ENCODE data around the gene ARV1.
"Not testable (repeated sequence)": the region's sequence is repeated elsewhere in the genome, so short reads cannot be mapped to it uniquely, and the experiment has no call there.

The ARV1 gene

DNA sequence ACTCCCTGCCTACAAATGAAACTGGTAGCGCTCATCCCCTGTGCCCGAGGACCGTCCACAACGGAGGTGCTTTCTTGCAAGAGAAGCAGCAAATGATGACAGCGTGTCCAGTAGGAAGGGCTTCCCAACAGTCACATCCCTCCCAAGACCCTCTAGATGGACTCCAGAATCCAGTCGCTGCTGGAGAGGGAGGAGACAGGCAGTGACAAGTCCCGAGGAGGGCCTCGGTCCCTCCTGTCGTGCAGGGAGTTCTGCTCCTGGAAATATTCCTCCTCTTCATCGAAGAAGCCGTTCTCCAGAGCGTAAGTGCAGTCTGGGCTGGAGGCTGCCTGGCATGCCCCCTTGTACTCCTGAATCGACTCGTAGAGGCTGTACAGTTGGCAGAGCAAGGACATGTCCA is 40.8 kb downstream of the ARV1 start:
- DNase-seq (ENCODE audit: low read depth), result no peak

DNA sequence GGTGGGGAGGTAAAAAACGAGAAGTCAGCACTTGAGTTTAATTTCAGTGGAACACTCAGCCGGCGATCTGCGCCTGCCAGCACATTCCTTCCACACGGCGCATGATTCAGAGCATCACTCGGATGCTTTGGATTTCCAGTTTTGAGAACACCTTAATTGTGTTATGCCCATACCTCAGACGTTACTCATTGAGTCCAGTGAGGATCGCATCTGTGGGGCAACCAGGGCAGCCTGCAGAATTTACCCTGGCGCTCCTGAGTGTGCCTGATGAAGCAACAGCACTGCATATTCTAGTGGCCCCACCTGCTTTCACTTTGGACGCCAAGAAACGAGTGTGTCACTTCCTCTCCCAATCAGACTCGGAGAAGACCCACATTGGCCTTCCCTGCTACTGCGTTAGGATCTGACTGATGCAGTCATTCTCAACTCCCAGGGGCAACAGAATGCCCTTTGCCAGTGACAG is 41.3 kb downstream of the ARV1 start:
- DNase-seq (ENCODE audit: low read depth), result no peak

DNA sequence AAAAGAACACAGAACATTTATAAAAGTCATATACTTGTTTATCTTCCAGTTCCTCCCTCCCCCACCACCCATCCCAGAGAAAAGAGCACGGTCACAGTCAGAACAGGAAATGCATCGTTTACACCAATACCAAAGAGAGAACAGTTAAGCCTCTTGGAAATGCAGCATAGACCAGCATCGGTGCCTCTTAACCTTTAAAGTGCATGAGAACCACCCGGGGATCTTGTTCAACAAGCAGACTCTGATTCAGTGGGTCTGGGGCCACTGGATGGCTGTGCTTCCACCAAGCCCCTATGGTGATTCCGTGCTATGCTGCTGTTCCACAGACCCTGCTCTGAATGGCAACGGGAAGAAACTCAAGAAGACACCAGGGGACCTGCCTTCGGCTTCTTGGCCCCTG is 41.9 kb downstream of the ARV1 start:
- no peak for DNase-seq (ENCODE audit: low read depth)

DNA sequence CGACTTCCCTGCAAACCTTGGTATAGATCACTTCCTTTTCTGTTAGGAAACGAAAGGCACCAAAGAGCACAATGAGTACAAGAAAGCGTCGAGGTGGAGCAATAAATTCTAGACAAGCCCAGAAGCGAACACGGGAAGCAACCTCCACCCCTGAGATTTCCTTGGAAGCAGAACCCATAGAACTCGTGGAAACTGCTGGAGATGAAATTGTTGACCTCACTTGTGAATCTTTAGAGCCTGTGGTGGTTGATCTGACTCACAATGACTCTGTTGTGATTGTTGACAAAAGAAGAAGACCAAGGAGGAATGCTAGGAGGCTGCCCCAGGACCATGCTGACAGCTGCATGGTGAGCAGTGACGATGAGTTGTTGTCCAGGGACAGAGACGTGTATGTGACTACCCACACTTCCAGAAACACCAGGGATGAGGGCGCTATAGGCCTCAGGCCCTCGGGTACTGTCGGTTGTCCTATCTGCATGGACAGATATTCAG is 42.7 kb downstream of the ARV1 start:
- no peak for DNase-seq (ENCODE audit: low read depth)

DNA sequence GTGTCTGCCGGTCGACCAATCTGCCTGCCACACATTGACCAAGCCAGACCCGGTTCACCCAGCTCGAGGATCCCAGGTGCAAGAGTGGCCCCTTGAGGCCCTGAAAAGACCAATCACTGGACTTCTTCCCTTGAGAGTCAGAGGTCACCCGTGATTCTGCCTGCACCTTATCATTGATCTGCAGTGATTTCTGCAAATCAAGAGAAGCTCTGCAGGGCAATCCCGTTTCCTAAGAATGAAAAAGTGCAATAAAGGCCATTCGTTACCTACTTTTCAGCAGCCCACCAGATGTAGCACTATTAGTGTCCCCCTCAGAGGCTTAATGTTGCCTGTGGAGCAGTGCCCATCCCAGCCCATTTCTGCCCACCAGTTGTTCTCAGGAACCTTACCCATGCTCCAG is 43.6 kb downstream of the ARV1 start:
- not testable (repeated sequence) for DNase-seq (ENCODE audit: low read depth)

GRCh38 chr1:231023150-231023549 is 44.3 kb downstream of the ARV1 start:
- no peak for DNase-seq (ENCODE audit: low read depth)

DNA sequence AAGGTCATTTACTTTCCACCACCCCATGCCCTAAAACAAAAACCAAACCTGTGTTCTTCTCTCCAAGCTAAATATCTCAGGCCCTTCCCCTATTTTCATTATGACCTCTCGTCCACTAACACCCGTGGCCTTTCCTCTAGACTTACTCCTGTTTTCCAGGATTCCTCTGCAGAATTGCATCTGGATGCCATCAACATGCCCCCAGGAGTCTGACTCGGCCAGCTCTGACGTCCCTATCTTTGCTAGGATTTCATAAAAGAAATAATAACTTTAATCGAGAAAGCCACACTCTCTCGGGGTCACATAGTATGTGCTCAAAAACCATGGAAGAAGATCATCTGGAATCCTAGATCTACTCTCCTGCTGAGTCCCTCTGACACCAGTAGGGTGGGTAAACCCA is 47.7 kb downstream of the ARV1 start:
- DNase-seq (ENCODE audit: low read depth), result no peak

DNA sequence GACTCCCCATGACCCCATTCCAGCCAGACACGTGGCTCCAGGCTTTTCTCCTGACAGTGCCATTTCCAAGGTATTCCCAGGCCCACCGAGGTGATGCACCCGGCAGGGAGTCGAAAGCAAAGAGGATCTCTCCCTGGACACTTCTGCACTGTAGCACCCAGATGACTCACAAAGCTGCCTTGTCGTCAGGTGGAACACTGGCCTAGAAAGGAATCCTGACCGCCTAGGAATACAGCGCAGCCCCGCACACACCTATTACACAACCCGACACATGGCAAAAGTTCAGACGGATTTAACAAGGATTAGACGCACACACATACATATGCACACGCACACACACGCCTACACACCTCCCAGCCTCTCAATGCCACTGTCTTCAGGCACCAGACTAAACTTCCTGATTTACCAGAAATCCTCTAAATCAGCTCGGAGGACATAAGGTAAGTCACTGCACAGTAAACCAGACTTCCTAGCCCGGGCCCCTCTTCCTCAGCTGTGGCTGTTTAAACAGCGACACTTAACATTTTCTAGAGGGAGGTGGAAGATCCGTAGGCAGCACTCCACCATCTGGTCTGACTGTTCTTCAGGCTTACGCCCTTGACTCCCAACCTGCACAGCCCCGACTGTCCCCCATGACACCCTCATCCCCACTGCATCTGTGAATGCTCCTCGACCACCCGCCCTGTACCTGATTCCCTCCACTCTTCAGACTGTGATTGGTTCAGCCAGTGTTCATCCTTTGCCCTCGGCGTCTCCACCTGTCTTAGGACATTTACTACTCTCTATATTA is 48.4 kb downstream of the ARV1 start:
- DNase-seq (ENCODE audit: low read depth), result no peak

- DNase-seq (ENCODE audit: low read depth), result no peak
These were observed 49.1 kb downstream of the ARV1 start for GRCh38 chr1:231027971-231028370.

DNA sequence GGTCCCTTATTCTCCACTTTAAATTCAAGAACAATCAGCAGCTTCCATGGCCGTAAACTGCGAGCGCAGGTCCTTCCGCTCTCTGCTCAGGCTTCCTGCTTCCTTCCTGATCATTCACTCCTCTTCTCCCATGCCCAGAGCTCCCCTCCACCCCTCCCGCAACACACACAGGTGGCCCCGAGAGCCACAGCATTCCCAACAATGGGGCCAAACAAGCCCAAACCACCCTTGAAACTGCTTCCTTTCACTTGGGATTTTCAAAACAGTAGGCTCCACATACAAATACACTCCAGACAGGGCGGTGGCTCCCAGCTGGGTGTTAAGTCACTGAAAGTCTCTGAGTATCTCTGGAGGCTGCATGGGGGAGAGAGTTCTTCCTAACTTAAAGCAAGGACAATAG is 49.8 kb downstream of the ARV1 start:
- DNase-seq (ENCODE audit: low read depth), result no peak

GRCh38 chr1:231029247-231029646 is 50.4 kb downstream of the ARV1 start:
- not testable (repeated sequence) for DNase-seq (ENCODE audit: low read depth)

- no peak for DNase-seq (ENCODE audit: low read depth)
These were observed 50.9 kb downstream of the ARV1 start for GRCh38 chr1:231029841-231030240.

DNA sequence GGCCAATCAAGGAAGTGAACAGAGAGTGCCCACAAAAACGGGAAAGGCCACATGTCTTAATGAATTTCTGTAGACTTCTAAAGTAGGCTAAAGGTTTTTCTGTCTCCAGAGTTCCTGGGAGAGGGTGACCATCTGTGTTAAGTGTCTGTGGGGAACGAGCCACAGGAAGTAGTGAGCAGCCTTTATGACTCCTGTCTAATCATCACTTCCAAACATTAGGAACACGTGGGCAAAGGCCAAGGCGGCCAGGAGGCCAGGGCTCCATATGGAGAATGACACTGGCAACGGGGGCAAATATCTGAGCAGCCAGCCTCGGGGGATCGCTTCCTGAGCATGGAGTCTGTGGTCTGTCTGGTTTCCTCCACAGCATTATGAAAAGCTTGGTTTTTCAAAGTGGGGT is 54.1 kb downstream of the ARV1 start:
- no peak for DNase-seq (ENCODE audit: low read depth)

- no peak for DNase-seq (ENCODE audit: low read depth)
These were observed 56.9 kb downstream of the ARV1 start for GRCh38 chr1:231035799-231036198.

DNA sequence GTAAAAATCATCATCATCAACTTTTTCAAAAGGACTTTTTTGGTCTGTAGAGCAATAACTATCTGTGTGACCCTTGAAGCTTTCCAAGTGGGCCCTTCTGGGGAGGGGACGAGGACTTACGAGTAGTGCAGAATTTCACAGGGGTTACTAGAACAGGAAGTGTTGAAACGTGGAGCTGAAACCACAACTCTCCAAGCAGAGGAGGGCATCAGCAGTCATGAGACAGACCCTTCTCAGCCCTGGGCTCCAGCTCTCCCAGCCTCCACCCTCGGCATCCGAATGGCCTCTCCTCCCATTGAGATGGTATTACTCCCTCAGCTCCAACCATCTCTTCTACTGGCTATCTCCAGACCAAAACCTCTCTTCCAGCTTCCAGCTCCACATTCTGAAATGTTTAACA is 57.5 kb downstream of the ARV1 start:
- DNase-seq (ENCODE audit: low read depth), result no peak

DNA sequence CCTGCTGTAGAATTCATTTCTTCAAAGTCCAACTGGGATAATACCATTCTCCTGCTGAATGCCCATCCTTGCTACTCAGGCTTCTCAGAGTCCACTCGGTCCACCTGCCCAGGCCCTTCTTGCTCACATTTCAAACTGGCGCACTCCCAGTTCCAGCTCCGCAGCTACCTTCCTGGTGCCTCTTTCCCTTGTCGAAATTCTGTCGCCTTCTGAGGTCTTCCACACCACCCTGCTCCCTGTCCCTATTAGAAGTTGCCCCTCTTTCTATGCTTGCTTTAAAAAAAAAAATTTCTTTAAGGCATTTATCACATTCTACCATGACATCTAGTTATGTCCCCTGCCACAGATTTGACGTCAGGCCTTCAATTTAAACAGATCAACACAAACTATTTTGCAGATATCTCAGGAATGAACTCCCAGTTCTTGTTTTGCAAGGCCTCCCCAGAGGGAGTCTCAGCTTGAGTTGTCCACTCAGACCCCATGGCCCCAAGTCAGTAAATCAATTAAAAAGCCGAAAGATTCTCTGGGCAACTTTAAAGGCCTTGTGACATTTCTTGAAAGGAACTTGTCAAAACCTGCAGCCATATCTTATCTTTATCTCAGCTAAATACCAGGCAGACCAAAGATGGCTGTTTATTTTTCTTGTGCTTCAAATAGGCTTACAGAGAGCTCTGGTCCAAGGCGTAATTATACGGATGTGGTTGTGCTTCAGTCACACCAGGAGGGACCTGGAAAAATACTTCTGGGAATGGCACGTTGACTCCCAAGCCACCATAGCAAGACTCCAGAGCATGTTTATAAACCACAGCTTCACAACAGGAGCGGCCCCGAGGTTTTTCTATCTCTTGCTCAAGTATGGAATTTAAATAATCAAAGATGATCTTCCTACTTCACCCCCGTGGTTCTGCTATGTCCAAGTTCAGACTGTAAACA is 59.0 kb downstream of the ARV1 start:
- no peak for DNase-seq (ENCODE audit: low read depth)

DNA sequence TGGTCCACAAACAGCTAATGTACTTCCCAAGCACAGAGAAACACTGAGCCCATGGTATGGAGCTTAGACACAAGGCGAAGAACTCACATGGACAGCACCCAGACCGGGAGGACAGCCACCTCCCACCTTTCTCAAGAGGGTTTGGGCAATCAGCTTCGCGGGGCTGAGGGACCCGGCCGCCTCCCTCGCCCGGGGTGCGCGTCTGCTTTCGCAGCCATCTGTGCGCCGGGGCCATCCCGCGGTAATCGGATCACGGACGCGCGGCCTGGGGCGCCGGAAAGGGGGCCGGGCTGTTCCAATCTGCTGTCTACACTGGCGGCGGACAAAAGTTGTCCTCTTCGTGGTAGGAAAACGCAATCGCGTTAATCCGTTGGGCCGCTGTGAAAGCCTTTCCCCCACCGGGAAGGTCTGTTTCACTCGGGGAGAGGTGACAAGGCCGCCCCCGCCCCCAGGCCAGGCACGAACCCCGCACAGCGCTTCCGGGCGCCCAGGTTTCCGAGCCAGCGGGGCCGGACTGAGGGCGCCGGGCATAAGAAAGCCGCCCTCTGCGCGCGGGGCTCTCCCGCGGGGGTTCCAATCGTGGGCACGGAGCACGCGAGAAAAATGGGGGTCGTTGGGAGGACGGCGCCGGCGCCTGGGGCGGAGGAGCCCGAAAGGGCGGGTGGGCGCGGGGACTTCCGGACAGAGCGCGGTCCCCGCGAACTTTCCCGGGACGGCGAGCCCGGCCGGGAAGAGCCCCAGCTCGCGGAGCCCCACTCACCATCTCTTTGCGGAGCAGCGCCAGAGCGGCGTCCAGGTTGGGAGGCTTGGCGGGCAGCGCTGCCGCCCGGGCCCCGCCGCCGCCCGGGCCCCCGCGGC is 60.5 kb downstream of the ARV1 start:
- no peak for DNase-seq (ENCODE audit: low read depth)

DNA sequence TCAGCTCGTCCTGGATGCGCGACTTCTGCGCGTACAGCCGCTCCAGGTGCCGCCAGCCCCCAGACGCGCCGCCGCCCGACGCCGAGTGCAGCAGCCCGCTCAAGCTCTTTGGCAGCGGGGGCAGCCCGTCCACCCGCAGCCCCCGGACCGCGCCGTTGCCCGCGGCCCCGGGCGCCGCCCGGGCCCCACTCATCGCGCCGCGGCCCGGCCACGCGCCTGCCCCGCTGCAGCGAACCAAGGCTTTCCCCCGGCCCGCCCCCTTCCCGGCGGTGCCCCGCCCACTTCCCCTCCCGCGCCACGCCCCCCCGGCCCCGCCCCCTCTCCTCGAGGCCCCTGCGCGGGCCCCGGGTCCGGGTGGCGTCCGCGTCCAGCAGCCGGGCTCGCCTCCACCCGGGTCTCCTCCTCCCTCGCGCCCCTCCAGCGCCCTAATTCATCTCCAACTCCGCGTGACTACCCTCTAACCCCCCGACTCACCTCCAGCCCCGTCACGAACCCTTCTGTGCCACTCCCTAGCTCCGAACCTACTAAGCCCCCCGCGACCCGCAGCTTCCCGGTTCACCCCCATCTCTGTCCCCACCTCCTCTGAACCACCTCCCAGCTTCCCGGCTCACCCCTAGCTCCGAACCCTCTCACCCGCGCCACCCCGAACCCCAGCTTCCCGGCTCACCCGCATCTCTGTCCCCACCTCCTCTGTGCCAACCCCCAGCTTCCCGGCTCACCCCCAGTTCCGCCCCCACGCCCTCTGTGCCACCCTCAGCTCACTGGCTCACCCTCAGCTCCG is 61.3 kb downstream of the ARV1 start, which contains the start of gene FAM89A:
Gene FAM89A (minus strand): TSS at position 236 of the 781 bp plus-strand sequence. CDS start 43 bp downstream, at position 193.
- no peak for DNase-seq (ENCODE audit: low read depth)

- DNase-seq (ENCODE audit: low read depth), result no peak
These were observed 62.2 kb downstream of the ARV1 start for GRCh38 chr1:231040800-231041718.

DNA sequence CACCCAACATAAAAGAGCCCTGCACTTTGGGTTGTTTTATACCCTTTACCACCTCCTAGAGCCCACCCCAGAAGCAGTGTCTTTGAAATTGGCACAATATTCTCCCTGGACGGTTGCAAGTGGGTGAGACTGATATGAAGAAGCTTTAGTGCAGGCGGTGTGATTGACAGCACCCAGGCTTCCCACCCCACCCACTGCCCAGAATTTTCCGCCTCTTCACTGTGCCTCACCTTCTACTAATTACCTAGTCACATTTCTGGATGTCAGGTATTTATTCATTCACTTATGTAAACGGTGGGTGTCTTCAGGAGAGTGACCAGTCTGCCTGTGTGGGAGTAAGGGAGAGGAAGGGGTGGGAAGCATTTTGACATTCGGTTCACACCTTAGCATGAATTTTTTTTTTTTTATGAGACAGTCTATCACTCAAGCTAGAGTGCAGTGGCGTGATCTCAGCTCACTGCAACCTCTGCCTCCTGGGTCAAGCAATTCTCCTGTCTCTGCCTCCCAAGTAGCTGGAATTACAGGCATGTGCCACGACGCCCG is 62.9 kb downstream of the ARV1 start:
- DNase-seq (ENCODE audit: low read depth), result no peak

Data from HS-5 (cell line).